ENCODE results near the gene WNT9A.

Gene WNT9A

DNA sequence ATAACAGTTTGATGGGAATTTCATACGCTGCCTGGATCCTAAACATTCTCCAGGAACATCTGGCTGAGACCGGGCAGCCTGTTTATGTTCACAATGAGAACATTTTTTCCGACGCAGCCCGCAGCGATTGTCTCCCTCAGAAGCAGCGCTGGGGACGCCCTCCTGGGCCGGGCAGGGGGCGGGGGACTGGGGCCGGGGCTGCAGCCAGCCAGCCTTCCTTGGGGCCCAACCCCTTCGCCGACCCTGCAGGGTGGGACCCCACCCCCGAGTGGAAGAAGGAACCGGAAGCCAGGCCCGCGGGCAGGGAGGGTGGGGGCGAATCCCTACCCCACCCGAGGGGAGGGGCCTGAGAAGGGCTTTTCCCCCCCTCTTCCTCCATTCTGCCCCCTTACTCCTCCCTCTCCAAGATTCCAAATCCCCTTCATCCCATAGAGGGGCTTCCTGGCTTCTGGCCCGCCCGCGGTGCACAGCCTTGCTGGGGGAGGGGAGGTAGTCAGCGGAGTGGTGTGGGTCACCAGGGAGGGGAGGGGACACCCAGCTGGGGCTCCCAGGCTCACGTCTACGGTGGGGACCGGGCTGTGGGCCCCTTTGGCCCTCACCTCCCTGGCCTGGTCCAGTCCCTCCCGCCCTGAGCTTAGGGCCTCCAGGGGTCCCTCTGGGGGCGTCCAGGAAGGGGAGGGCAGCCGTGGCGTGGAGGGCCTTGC, 60.6 kb downstream of the WNT9A start:
- no peak overlapping the region for H3K27ac ChIP-seq (ENCODE audit: low read depth, low read length)
- H3K9me3 ChIP-seq (ENCODE audit: control insufficient read depth, insufficient read depth, low read length) = no peaks in the 10 kb centered on the region
- H3K4me2 ChIP-seq (ENCODE audit: low read length) = peak overlapping the region; percentile 19; the same call in 1 of the 2 replicates
- no peaks in the 10 kb centered on the region for H3K27me3 ChIP-seq (ENCODE audit: control insufficient read depth, low read length)
- H3K4me3 ChIP-seq (ENCODE audit: low read length) = no peak overlapping the region
- no peaks in the 10 kb centered on the region for H3K4me1 ChIP-seq (ENCODE audit: control insufficient read depth, low read length)
- H3F3A ChIP-seq (ENCODE audit: control insufficient read depth, insufficient read depth) = no peaks in the 10 kb centered on the region
- no peaks in the 10 kb centered on the region for H3K36me3 ChIP-seq (ENCODE audit: control insufficient read depth, low read length)
- TF ChIP-seq EZH2phosphoT487 (IDR thresholded peaks at IDR 0.05; ENCODE audit: borderline replicate concordance, low read length) (no peak), CTCF (IDR thresholded peaks at IDR 0.05; ENCODE audit: low read depth, low read length, poor library complexity, severe bottlenecking) (no peak)
- no peaks in the 10 kb centered on the region for H3K9me2 ChIP-seq (replicated peaks; ENCODE audit: control insufficient read depth, low read length)
- H3K79me2 ChIP-seq (ENCODE audit: control insufficient read depth, low read length) = no peaks in the 10 kb centered on the region
- H4K20me1 ChIP-seq (ENCODE audit: control insufficient read depth, insufficient read depth, low read depth, low read length) = no peaks in the 10 kb centered on the region

GRCh38 chr1:227886503-227886961, 61.2 kb downstream of the WNT9A start:
- no peak for TF ChIP-seq CTCF (IDR thresholded peaks at IDR 0.05; ENCODE audit: low read depth, low read length, poor library complexity, severe bottlenecking)
- no peak for TF ChIP-seq EZH2phosphoT487 (IDR thresholded peaks at IDR 0.05; ENCODE audit: borderline replicate concordance, low read length)
- H4K20me1 ChIP-seq (ENCODE audit: control insufficient read depth, insufficient read depth, low read depth, low read length) = no peaks in the 10 kb centered on the region
- no peaks in the 10 kb centered on the region for H3K9me3 ChIP-seq (ENCODE audit: control insufficient read depth, insufficient read depth, low read length)
- H3K4me1 ChIP-seq (ENCODE audit: control insufficient read depth, low read length) = no peaks in the 10 kb centered on the region
- H3K9me2 ChIP-seq (replicated peaks; ENCODE audit: control insufficient read depth, low read length) = no peaks in the 10 kb centered on the region
- no peak overlapping the region for H3K4me2 ChIP-seq (ENCODE audit: low read length)
- H3K27ac ChIP-seq (ENCODE audit: low read depth, low read length) = no peak overlapping the region
- no peaks in the 10 kb centered on the region for H3F3A ChIP-seq (ENCODE audit: control insufficient read depth, insufficient read depth)
- H3K4me3 ChIP-seq (ENCODE audit: low read length) = no peak overlapping the region
- H3K79me2 ChIP-seq (ENCODE audit: control insufficient read depth, low read length) = no peaks in the 10 kb centered on the region
- no peaks in the 10 kb centered on the region for H3K36me3 ChIP-seq (ENCODE audit: control insufficient read depth, low read length)
- no peaks in the 10 kb centered on the region for H3K27me3 ChIP-seq (ENCODE audit: control insufficient read depth, low read length)

DNA sequence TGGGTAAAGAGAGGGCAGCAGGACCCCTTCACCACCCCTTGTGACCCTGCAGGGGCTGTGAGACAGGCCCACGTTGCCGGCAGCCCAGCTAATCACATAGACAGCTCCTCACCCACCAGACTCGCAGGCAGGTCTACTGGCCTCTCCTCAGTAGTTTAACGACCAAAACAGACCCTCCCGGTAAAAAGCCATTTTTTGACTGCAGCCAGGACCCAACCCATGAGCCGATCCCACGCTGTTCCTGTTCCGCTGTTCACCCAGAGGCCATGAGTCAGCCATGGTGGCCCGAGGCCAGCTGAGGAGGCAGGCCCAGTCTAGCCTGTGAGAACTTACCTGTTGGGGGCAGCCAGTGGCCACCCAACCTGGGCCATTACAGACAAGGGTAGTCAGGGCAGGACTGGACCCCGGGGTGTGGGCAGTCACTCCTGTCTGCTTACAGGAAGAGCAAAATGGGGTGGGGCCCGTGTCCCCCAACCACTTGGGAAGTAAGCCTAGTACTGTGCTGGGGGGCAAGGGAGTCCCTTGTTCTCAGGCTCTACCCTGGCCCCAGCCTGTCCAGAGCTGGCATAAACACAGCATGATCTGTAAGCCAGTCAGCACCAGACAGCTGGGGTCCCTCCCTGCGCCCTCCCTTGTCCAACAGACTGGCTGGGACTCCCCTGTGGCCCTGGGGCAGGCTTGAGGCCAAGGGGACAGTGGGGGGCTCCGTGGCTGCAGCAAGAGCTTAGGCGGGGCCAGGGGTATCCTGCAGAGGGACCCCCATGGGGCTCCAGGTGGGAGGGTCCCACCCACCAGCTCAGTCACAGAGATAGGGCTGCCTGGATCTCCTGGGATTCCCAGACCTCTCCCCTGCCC, 61.9 kb downstream of the WNT9A start:
- H3K4me2 ChIP-seq (ENCODE audit: low read length) = no peak overlapping the region
- no peak overlapping the region for H3K4me3 ChIP-seq (ENCODE audit: low read length)
- TF ChIP-seq EZH2phosphoT487 (IDR thresholded peaks at IDR 0.05; ENCODE audit: borderline replicate concordance, low read length) = no peak
- TF ChIP-seq CTCF (IDR thresholded peaks at IDR 0.05; ENCODE audit: low read depth, low read length, poor library complexity, severe bottlenecking) = no peak
- no peaks in the 10 kb centered on the region for H3K36me3 ChIP-seq (ENCODE audit: control insufficient read depth, low read length)
- no peaks in the 10 kb centered on the region for H3K79me2 ChIP-seq (ENCODE audit: control insufficient read depth, low read length)
- H3K9me2 ChIP-seq (replicated peaks; ENCODE audit: control insufficient read depth, low read length) = no peaks in the 10 kb centered on the region
- no peaks in the 10 kb centered on the region for H3K27me3 ChIP-seq (ENCODE audit: control insufficient read depth, low read length)
- no peaks in the 10 kb centered on the region for H3K4me1 ChIP-seq (ENCODE audit: control insufficient read depth, low read length)
- H3K27ac ChIP-seq (ENCODE audit: low read depth, low read length) = no peak overlapping the region
- H3F3A ChIP-seq (ENCODE audit: control insufficient read depth, insufficient read depth) = no peaks in the 10 kb centered on the region
- no peaks in the 10 kb centered on the region for H4K20me1 ChIP-seq (ENCODE audit: control insufficient read depth, insufficient read depth, low read depth, low read length)
- no peaks in the 10 kb centered on the region for H3K9me3 ChIP-seq (ENCODE audit: control insufficient read depth, insufficient read depth, low read length)
